SK-N-MC (cell line): Measurements from ENCODE around the gene KRT35.

Experiments
- EZH2 ChIP-seq: fragments of 200-600 bp; sonication (generic); IDR thresholded peaks from one replicate; pipeline ENCODE4 v1.6.1; 2017; ENCODE audit warnings: antibody characterized with exemption
- POLR2AphosphoS5 ChIP-seq: IDR thresholded peaks from 2 replicates; pipeline ENCODE4 v1.6.1; 2012; ENCODE audit warnings: mild to moderate bottlenecking, low read depth, low read length, borderline replicate concordance

DNA sequence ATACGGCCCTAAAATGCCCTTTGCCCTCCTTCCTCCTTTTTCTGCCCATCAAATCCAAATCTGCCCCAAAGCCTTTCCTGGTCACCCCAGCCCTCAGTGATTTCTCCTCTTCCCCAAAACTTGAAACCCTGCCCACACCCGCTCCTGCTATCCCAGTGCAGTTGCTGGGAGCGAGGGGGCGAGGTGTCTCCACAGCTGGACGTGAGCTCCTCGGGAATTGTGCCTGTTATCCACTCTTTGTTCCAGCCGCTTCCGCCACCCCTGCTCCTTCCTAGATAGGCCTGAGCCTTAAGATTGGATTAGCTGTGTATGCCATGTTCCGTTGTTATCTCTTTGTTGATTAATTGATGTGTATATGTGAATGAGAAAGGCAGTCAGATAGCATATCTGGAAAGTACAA is 2.6 kb upstream of the KRT35 start:
- no peak for TF ChIP-seq EZH2
- TF ChIP-seq POLR2AphosphoS5 = no peak
